Fibroblast of the aortic adventitia (primary cell): Measurements from ENCODE around the gene DNASE1L1. TPM values are rescaled to one million over a fixed set of nuclear protein-coding genes. Genes with fewer than 3 reads are reported as not detected.

Source experiments
- DNase-seq: peaks from one replicate; pipeline ENCODE4 v3.0.0-alpha.2; 2010; ENCODE audit warnings: low read depth
- H3K4me3 ChIP-seq: 2 replicates; pipeline ENCODE4 v1.5.1; 2011; ENCODE audit warnings: low read depth, mild to moderate bottlenecking, control low read depth, low read length, moderate library complexity
- CTCF ChIP-seq: IDR thresholded peaks from 2 replicates; pipeline ENCODE4 v1.5.1; 2011; ENCODE audit warnings: mild to moderate bottlenecking, low read length, control low read depth, inconsistent platforms; ENCODE audit not compliant: insufficient read depth
- total RNA-seq: library from RNA; depleted of rRNA; stranded (reverse); fragments of >200 nt; gene quantifications from 2 replicates; pipeline ENCODE4 v1.2.3, GENCODE V29; 2012; ENCODE audit warnings: low replicate concordance

Gene DNASE1L1
- total RNA-seq, 1 donor, result 31.0 TPM

- no peak for DNase-seq
- no peak for TF ChIP-seq CTCF
- H3K4me3 ChIP-seq, result no peak overlapping the region
These were observed 21.9 kb upstream of the DNASE1L1 start for GRCh38 chrX:154430916-154431315.

DNA sequence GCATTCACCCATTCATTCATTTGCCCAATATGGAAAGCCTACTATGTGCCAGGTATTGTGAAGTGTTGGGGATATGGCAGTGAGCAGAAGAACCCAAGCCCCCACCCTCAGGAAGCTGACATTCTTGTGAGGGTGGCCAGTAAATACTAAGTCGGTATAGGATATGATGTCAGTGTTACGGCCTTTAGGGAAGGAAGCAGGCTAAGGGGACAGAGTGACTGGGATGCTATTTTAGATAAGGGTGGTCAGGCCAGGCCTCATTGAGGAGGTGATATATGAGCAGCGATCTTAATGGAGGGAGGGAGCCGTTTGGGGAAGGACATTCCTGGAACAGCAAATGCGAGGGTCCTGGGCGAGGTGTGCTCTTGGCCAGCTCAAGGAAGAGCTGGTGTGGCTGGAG lies 21.4 kb upstream of the DNASE1L1 start:
- no peak for TF ChIP-seq CTCF
- DNase-seq, result no peak

DNA sequence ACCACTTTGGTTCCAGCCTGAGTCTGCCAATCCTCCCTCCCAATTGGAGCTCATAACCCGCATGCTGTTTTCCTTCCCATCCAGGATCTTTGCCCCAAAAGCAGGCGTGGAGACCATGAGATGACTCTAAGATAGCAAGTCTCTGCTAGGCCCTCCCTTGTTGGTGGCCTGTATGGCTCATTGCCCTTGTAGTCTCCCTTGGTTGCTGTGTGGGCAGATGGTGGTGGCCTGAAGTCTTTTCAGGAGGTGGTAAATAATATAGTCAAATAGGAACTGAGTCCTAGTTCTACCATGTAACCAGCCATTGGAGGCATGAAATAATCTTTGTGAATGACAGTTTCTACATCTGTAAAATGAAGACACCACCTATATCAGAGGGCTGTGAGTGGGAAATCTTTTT lies 20.7 kb upstream of the DNASE1L1 start:
- H3K4me3 ChIP-seq, result peak overlapping the region; percentile 74
- DNase-seq, result no peak
- no peak for TF ChIP-seq CTCF

More for the DNA sequence above, 21.4 kb upstream of the DNASE1L1 start:
- no peak overlapping the region for H3K4me3 ChIP-seq

DNA sequence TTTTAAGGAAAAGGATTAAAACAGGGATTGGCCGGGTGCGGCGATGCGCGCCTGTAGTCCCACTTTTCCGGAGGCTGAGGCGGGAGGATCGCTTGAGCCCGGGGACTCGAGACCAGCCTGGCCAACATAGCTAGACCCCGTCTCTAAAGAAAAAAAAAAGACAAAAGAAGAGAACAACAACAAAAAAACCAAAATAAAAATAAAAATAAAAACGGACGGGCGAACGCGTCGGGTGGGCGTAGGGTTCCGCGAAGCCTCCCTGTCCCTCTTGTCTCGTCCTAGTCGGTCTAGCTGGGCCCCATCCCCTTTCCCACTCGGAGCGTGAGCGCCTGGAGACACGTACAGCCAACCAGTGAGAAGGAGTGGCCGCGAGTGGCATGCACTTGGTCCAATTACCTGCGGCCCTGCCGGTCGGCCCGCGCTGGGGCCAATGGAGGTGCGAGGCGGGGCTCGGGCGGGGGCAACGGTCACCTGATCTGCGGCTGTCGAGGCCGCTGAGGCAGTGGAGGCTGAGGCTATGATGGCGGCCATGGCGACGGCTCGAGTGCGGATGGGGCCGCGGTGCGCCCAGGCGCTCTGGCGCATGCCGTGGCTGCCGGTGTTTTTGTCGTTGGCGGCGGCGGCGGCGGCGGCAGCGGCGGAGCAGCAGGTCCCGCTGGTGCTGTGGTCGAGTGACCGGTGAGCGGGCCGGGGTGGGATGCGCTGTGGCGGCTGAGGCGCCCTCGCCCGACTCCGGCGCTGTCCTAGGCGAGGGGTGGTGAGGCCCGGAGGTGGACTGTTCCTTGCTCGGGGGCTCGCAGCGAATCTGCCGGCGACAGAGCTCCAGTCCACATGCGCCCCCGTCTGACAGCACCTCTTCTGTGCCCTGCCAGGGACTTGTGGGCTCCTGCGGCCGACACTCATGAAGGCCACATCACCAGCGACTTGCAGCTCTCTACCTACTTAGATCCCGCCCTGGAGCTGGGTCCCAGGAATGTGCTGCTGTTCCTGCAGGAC lies 19.4 kb upstream of the DNASE1L1 start, which contains the start of gene ATP6AP1:
TSS of gene ATP6AP1 (plus strand) at position 502 of the 996 bp plus-strand sequence. CDS start at position 518, 16 bp downstream.
- TF ChIP-seq CTCF, result no peak
- peak; percentile 93 for DNase-seq
- peak within 1 kb of the TSS; percentile 74 for H3K4me3 ChIP-seq

GRCh38 chrX:154426916-154427770 lies 18.1 kb upstream of the DNASE1L1 start:
- DNase-seq, result no peak
- H3K4me3 ChIP-seq, result no peak overlapping the region
- TF ChIP-seq CTCF, result no peak

GRCh38 chrX:154420402-154420756 lies 11.3 kb upstream of the DNASE1L1 start:
- DNase-seq, result no peak
- TF ChIP-seq CTCF, result no peak
- no peak overlapping the region for H3K4me3 ChIP-seq
